Heart right ventricle (tissue), 16 donors: Measurements from ENCODE around the gene ARHGAP1. TPM values are rescaled to one million over a fixed set of nuclear protein-coding genes. Genes with fewer than 3 reads are reported as not detected.
A peak's percentile ranks its signal among the peaks of the same experiment; 100 is the strongest.

Source experiments
- ATAC-seq, 8 donors: fragments of 200-7000 bp; cut with Tn5 transposase; one replicate each; pipeline ENCODE4 v1.9.1; 2020; ENCODE audit warnings: mild to moderate bottlenecking in 8 of 8, moderate library complexity in 8 of 8, moderate number of reproducible peaks in 1 of 8
- DNase-seq, 2 donors: peaks; one replicate each; pipeline ENCODE4 v3.0.0-alpha.2; 2020
- H3K27ac ChIP-seq, 10 donors: fragments of 200-600 bp; sonication (generic) in 2 of 10; one replicate each; pipeline versions ENCODE4 v1.5.0 to v1.8.0; 2020 to 2022; ENCODE audit warnings: mild to moderate bottlenecking in 3 of 10
- H3K27me3 ChIP-seq, 7 donors: fragments of 200-600 bp; one replicate each; pipeline ENCODE4 v1.8.0; 2021 to 2022; ENCODE audit warnings: mild to moderate bottlenecking in 2 of 7
- H3K36me3 ChIP-seq, 9 donors: fragments of 200-600 bp; sonication (generic) in 1 of 9; one replicate each; pipeline versions ENCODE4 v1.5.0 to v1.8.0; 2020 to 2022; ENCODE audit warnings: mild to moderate bottlenecking in 2 of 9
- H3K4me1 ChIP-seq, 9 donors: fragments of 200-600 bp; sonication (generic) in 1 of 9; one replicate each; pipeline versions ENCODE4 v1.5.0 to v1.8.0; 2020 to 2022; ENCODE audit warnings: mild to moderate bottlenecking in 4 of 9
- H3K4me3 ChIP-seq, 10 donors: fragments of 200-600 bp; sonication (generic) in 2 of 10; one replicate each; pipeline versions ENCODE4 v1.5.0 to v1.8.0; 2020 to 2022; ENCODE audit warnings: mild to moderate bottlenecking in 7 of 10, moderate library complexity in 2 of 10
- H3K9me3 ChIP-seq, 11 donors: fragments of 200-600 bp in 10 of 11; sonication (generic) in 2 of 11; one replicate each; pipeline versions ENCODE4 v1.5.0 to v1.8.0; 2013 to 2022; ENCODE audit warnings: mild to moderate bottlenecking in 2 of 11, control low read depth in 1 of 11, moderate library complexity in 1 of 11
- WGBS, 2 donors: extraction: QIAGEN DNeasy Blood & Tissue Kit; methylation state at CpG; one replicate each; pipeline ENCODE4 v1.1.7; 2013; ENCODE audit warnings: inconsistent platforms in 1 of 2; 5-methylcytosine and 5-hydroxymethylcytosine counted together
- intact Hi-C, 10 donors: fragments of 100-400 bp; cut with DNase I; formaldehyde crosslinking; loops; one replicate each; pipeline versions ENCODE4 v1.11.1 to v1.14.2; 2022
- polyA plus RNA-seq, 2 donors: library from polyadenylated mRNA; stranded (reverse); fragments of 200-250 nt; gene quantifications; one replicate each; pipeline ENCODE4 v1.2.3, GENCODE V29; 2013
- total RNA-seq, 10 donors: library from RNA; stranded (reverse); fragmentation: NEBNext Ultra II Directional in 3 of 10; extraction: Animal tissue kit (Norgen Biotek cat#: 25700) in 3 of 10; gene quantifications; one replicate each; pipeline versions ENCODE4 v1.2.1 to v1.2.4, GENCODE V29; 2021 to 2023
- TF ChIP-seq, protein P1 (sequence below), 9 donors: fragments of 200-600 bp; sonication (generic) in 2 of 9; IDR thresholded peaks; one replicate each; pipeline versions ENCODE4 v1.5.0 to v1.8.0; 2021 to 2022; ENCODE audit warnings: antibody characterized with exemption in 9 of 9, mild to moderate bottlenecking in 5 of 9, moderate library complexity in 1 of 9
- donor health status: Arrhythmogenic right ventricular cardiomyopathy.
- donor health status: ischemic (EF 13 %, LVEDD 7.1; RV severe dilation, severe dysfunction).
- donor health status: healthy with polysubstance abuse.
- donor health status: DM: no; HTN: yes; CAD: no.
- donor health status: DM: no; HTN: no; CAD: no.
- donor health status: ischemic (EF 25% LVEDD 6.9; RV normal size, moderate dysfunction).
- donor health status: ischemic (EF 25% LVEDD 5.7; RV mildly dilated, moderate dysfunction).
- donor health status: healthy.
- donor health status: DM: yes; HTN: yes; CAD: no.
- donor health status: Ischemic cardiomyopathy.
- donor health status: ischemic (EF 35%, LVEDD 5.7; RV mildly dilated, moderate dysfunction).
- donor health status: nonischemic (EF 11% LVEDD 7.7; RV severe dilation, severe dysfunction).
- donor health status: DM: yes; HTN: yes; CAD: no.
- donor health status: PGD.
- donor health status: ischemic (EF 29% LVEDD 5.4; RV normal size, mild dysfunction).
- donor health status: nonischemic (EF 23%, LVEDD 6.1; RV moderate dilation, normal function).

The ARHGAP1 gene
- total and polyA plus RNA-seq, 12 donors, result 28.4 to 268 (median 124) TPM

DNA sequence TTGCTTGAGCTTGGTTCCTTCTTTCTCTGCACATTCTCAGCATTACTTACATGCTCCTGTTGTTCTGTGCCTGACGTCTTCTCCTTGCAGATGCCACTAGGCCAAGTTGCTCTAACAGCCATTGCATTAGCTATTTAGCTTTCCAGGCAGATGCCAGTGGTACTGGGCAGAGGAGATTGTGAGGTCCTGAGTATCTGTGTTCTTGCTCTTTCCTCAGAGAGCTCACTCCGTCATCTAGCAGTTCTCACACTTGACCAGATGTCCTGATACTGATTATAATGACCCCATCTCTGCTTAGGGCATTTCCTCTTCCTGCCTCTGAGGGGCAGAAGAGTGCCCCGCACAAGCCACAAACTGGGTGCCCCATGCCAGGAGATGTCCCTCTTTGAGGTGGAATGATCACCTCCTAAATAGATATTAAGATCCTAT is 30.7 kb downstream of the ARHGAP1 start:
- Histone ChIP-seq H3K9me3 (no peaks in the 10 kb centered on the region), H3K36me3 (peaks cover 0 to 95% (median 42%) of the 10 kb centered on the region in 9 donors), H3K27ac (peak overlapping the region in 7 of 10 donors; percentile 9 to 88 (median 25)), H3K4me1 (peaks cover 20 to 80% (median 48%) of the 10 kb centered on the region in 9 donors), H3K27me3 (no peaks in the 10 kb centered on the region), H3K4me3 (no peak overlapping the region)
- WGBS, 2 donors, result 56 to 58% methylated on average over 3 of the region's 3 CpGs
- intact Hi-C loops, result loop anchor here in 1 of 10 donors (5.0 kb wide), 1 partner anchor 52 kb away; the partner anchor contains the start of genes ATG13 and HARBI1
- DNase-seq (no peak), ATAC-seq (peak in 2 of 8 donors; percentile 19 to 28)
- TF ChIP-seq, protein P1, sequence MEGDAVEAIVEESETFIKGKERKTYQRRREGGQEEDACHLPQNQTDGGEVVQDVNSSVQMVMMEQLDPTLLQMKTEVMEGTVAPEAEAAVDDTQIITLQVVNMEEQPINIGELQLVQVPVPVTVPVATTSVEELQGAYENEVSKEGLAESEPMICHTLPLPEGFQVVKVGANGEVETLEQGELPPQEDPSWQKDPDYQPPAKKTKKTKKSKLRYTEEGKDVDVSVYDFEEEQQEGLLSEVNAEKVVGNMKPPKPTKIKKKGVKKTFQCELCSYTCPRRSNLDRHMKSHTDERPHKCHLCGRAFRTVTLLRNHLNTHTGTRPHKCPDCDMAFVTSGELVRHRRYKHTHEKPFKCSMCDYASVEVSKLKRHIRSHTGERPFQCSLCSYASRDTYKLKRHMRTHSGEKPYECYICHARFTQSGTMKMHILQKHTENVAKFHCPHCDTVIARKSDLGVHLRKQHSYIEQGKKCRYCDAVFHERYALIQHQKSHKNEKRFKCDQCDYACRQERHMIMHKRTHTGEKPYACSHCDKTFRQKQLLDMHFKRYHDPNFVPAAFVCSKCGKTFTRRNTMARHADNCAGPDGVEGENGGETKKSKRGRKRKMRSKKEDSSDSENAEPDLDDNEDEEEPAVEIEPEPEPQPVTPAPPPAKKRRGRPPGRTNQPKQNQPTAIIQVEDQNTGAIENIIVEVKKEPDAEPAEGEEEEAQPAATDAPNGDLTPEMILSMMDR (IDR thresholded peaks at IDR 0.05), result peak in 7 of 9 donors; percentile 27 to 53 (median 39)

DNA sequence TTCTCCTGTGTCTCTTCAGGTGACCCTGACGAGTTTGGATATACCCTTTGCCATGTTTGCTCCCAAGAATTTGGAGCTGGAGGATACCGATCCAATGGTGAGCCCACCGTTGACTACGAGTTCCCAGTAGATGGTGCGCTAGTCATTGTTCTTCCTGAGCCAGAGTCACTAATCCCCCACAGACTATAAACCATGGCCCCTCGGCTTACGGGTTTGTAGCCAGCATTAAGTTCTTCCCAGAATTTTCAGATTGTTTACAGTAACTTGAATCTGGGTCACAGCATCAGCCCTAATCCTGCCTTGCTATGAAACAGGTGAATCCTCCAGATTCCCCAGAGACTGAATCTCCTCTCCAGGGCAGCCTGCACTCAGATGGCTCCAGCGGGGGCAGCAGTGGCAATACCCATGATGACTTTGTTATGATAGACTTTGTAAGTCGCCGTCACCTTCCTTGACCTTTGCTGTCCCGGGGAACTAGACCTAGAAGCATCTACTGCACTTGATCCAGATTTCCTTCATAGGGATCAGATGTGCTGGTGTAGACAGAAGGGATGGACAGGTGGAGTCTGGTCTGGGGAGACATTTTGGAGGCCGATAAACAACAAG is 31.8 kb downstream of the ARHGAP1 start:
- Histone ChIP-seq H3K4me1 (peaks cover 10 to 80% (median 46%) of the 10 kb centered on the region in 9 donors), H3K27me3 (no peaks in the 10 kb centered on the region), H3K9me3 (no peaks in the 10 kb centered on the region), H3K36me3 (peaks cover 0 to 100% (median 44%) of the 10 kb centered on the region in 9 donors), H3K4me3 (no peak overlapping the region), H3K27ac (peak overlapping the region in 5 of 10 donors; percentile 58 to 77 (median 76))
- intact Hi-C loops, result loop anchor here in 1 of 10 donors (5.0 kb wide), 1 partner anchor 51 kb away; the partner anchor contains the start of genes ATG13 and HARBI1
- WGBS, 2 donors, result 95 to 96% methylated on average over 12 of the region's 12 CpGs
- ATAC-seq (no peak), DNase-seq (no peak)
- TF ChIP-seq, protein P1 (IDR thresholded peaks at IDR 0.05), result no peak

DNA sequence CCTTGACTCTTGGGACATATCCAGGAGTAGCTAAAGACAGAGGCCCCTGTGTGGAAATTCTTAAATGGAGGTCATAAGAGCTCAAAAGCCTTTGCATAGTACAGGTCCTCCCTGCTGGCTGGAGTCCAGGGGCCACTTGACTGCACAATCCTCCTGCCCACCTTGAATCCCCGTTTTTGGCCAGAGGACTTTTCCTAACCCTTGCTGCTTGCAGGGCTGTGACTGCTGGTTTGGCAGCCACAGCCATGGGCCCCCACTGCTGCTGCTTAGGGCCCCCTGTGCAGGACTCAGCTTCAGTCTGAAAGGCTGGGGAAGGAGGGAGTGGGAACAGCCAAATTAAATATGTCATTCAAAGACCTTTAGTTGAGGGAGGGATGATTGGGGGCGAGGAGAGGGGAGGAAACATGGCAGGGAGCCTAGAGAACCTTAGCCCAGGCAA is 33.4 kb downstream of the ARHGAP1 start:
- 21 to 46% methylated on average over 2 of the region's 2 CpGs for WGBS, 2 donors
- Histone ChIP-seq H3K4me1 (peaks cover 9 to 70% (median 35%) of the 10 kb centered on the region in 9 donors), H3K9me3 (no peaks in the 10 kb centered on the region), H3K27ac (peak overlapping the region; percentile 44 to 82 (median 70)), H3K4me3 (no peak overlapping the region), H3K27me3 (no peaks in the 10 kb centered on the region), H3K36me3 (peaks cover 0 to 100% (median 46%) of the 10 kb centered on the region in 9 donors)
- DNase-seq (peak in 1 of 2 donors; percentile 46), ATAC-seq (peak; percentile 21 to 36 (median 27))
- intact Hi-C loops, result loop anchor here in 1 of 10 donors (5.0 kb wide), 1 partner anchor 50 kb away; the partner anchor contains the start of genes ATG13 and HARBI1
- TF ChIP-seq, protein P1 (IDR thresholded peaks at IDR 0.05), result no peak

DNA sequence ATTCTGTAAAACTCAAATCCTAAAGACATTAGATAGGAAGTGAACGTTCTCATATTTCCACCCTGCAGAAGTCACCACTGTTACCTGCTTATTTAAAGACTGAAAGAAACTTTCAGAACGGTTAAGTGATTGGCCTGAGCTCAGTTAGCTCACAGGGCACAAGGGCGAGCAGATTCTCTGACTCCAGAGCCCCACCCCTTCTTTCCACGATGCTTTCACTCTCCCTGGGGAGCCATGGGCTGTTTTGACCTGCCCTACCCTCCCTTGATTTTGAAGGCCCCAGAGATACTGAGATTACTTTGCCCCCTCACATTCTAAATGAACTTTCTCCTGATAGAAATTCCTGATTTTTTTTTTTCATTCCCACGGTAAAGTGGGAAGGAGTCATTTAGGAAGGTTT is 33.9 kb downstream of the ARHGAP1 start:
- H3K36me3 ChIP-seq, result peaks cover 0 to 100% (median 46%) of the 10 kb centered on the region in 9 donors
- peak overlapping the region; percentile 44 to 82 (median 70) for H3K27ac ChIP-seq
- H3K9me3 ChIP-seq, result no peaks in the 10 kb centered on the region
- intact Hi-C loops, result loop anchor here in 1 of 10 donors (5.0 kb wide), 1 partner anchor 49 kb away; the partner anchor contains the start of genes ATG13 and HARBI1
- WGBS, 2 donors, result 31 to 42% methylated on average over 5 of the region's 5 CpGs
- TF ChIP-seq, protein P1 (IDR thresholded peaks at IDR 0.05), result no peak
- H3K27me3 ChIP-seq, result no peaks in the 10 kb centered on the region
- ATAC-seq (peak; percentile 42 to 77 (median 68)), DNase-seq (peak; percentile 35 to 57)
- H3K4me3 ChIP-seq, result no peak overlapping the region
- H3K4me1 ChIP-seq, result peaks cover 9 to 68% (median 35%) of the 10 kb centered on the region in 9 donors
